ENCODE data around the gene COL4A1.

Gene COL4A1

DNA sequence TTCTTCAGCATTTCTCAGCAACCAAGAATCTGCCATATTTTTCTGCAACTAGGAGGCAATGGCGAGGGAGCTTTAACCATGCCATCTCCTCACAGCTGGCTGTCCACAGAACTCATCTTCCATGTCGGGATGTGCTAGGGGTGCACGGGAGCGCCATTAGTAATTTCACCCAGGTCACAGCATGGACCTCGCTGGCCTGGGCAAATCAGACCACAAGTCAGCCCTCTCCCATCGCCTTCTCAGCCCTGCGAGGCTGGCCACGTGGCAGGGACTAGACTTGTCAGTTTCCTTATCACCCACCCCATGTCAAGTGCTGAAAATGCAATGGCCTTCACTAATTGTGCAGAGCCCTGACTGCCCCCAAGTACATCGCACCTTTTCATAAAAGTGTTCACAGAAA is 15.7 kb downstream of the COL4A1 start:
- Histone ChIP-seq H3K36me3 (ENCODE audit: control insufficient read depth, insufficient read depth, low read length) (no peaks in the 10 kb centered on the region), H3K4me1 (ENCODE audit: control insufficient read depth, insufficient read depth, low read length) (no peaks in the 10 kb centered on the region), H3K9ac (ENCODE audit: low read length) (no peak overlapping the region), H3K4me3 (ENCODE audit: low read length) (no peak overlapping the region), H3K27me3 (ENCODE audit: control insufficient read depth, insufficient read depth, low read length) (no peaks in the 10 kb centered on the region), H3K9me3 (ENCODE audit: control insufficient read depth, low read length) (no peaks in the 10 kb centered on the region)

GRCh38 chr13:110290826-110291225 is 16.1 kb downstream of the COL4A1 start:
- H3K4me3 ChIP-seq (ENCODE audit: low read length) = no peak overlapping the region
- H3K9ac ChIP-seq (ENCODE audit: low read length) = no peak overlapping the region
- no peaks in the 10 kb centered on the region for H3K4me1 ChIP-seq (ENCODE audit: control insufficient read depth, insufficient read depth, low read length)
- H3K27me3 ChIP-seq (ENCODE audit: control insufficient read depth, insufficient read depth, low read length) = no peaks in the 10 kb centered on the region
- H3K36me3 ChIP-seq (ENCODE audit: control insufficient read depth, insufficient read depth, low read length) = no peaks in the 10 kb centered on the region
- H3K9me3 ChIP-seq (ENCODE audit: control insufficient read depth, low read length) = no peaks in the 10 kb centered on the region

GRCh38 chr13:110290153-110290552 is 16.8 kb downstream of the COL4A1 start:
- Histone ChIP-seq H3K4me1 (ENCODE audit: control insufficient read depth, insufficient read depth, low read length) (no peaks in the 10 kb centered on the region), H3K9ac (ENCODE audit: low read length) (no peak overlapping the region), H3K36me3 (ENCODE audit: control insufficient read depth, insufficient read depth, low read length) (no peaks in the 10 kb centered on the region), H3K4me3 (ENCODE audit: low read length) (no peak overlapping the region), H3K27me3 (ENCODE audit: control insufficient read depth, insufficient read depth, low read length) (no peaks in the 10 kb centered on the region), H3K9me3 (ENCODE audit: control insufficient read depth, low read length) (no peaks in the 10 kb centered on the region)

GRCh38 chr13:110289661-110290060 is 17.3 kb downstream of the COL4A1 start:
- Histone ChIP-seq H3K36me3 (ENCODE audit: control insufficient read depth, insufficient read depth, low read length) (no peaks in the 10 kb centered on the region), H3K4me1 (ENCODE audit: control insufficient read depth, insufficient read depth, low read length) (no peaks in the 10 kb centered on the region), H3K4me3 (ENCODE audit: low read length) (no peak overlapping the region), H3K9me3 (ENCODE audit: control insufficient read depth, low read length) (no peaks in the 10 kb centered on the region), H3K27me3 (ENCODE audit: control insufficient read depth, insufficient read depth, low read length) (no peaks in the 10 kb centered on the region), H3K9ac (ENCODE audit: low read length) (no peak overlapping the region)

DNA sequence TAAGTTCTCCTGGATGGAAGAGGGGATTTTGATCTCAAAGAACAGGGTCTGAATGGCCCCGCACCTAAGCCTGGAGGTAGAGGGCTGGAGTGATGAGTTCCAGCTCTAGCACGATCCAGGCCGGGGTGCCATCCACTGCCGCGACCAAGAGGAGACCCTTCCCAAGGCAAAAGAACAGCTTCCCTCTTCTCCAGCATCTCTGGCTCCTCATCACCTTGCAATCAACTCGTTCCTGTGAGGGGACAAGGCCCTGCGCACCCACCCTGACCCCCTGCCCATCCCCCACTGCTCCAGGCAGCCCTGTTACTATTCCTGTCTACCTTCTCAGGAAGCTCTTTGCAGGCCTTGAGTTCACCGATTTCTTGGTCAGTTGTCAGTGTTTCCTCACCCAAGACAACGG is 17.8 kb downstream of the COL4A1 start:
- Histone ChIP-seq H3K36me3 (ENCODE audit: control insufficient read depth, insufficient read depth, low read length) (no peaks in the 10 kb centered on the region), H3K4me3 (ENCODE audit: low read length) (no peak overlapping the region), H3K27me3 (ENCODE audit: control insufficient read depth, insufficient read depth, low read length) (no peaks in the 10 kb centered on the region), H3K9ac (ENCODE audit: low read length) (no peak overlapping the region), H3K4me1 (ENCODE audit: control insufficient read depth, insufficient read depth, low read length) (no peaks in the 10 kb centered on the region), H3K9me3 (ENCODE audit: control insufficient read depth, low read length) (no peaks in the 10 kb centered on the region)

GRCh38 chr13:110286833-110287819 is 19.8 kb downstream of the COL4A1 start:
- Histone ChIP-seq H3K9ac (ENCODE audit: low read length) (no peak overlapping the region), H3K4me1 (ENCODE audit: control insufficient read depth, insufficient read depth, low read length) (peaks cover 5% of the 10 kb centered on the region), H3K4me3 (ENCODE audit: low read length) (no peak overlapping the region), H3K36me3 (ENCODE audit: control insufficient read depth, insufficient read depth, low read length) (no peaks in the 10 kb centered on the region), H3K27me3 (ENCODE audit: control insufficient read depth, insufficient read depth, low read length) (no peaks in the 10 kb centered on the region), H3K9me3 (ENCODE audit: control insufficient read depth, low read length) (no peaks in the 10 kb centered on the region)

GRCh38 chr13:110285991-110286832 is 20.7 kb downstream of the COL4A1 start:
- Histone ChIP-seq H3K27me3 (ENCODE audit: control insufficient read depth, insufficient read depth, low read length) (no peaks in the 10 kb centered on the region), H3K36me3 (ENCODE audit: control insufficient read depth, insufficient read depth, low read length) (no peaks in the 10 kb centered on the region), H3K9me3 (ENCODE audit: control insufficient read depth, low read length) (no peaks in the 10 kb centered on the region), H3K4me1 (ENCODE audit: control insufficient read depth, insufficient read depth, low read length) (peaks cover 5% of the 10 kb centered on the region), H3K4me3 (ENCODE audit: low read length) (no peak overlapping the region), H3K9ac (ENCODE audit: low read length) (no peak overlapping the region)

GRCh38 chr13:110284779-110285484 is 22.0 kb downstream of the COL4A1 start:
- no peaks in the 10 kb centered on the region for H3K9me3 ChIP-seq (ENCODE audit: control insufficient read depth, low read length)
- peaks cover 5% of the 10 kb centered on the region for H3K4me1 ChIP-seq (ENCODE audit: control insufficient read depth, insufficient read depth, low read length)
- H3K4me3 ChIP-seq (ENCODE audit: low read length) = no peak overlapping the region
- no peaks in the 10 kb centered on the region for H3K27me3 ChIP-seq (ENCODE audit: control insufficient read depth, insufficient read depth, low read length)
- no peaks in the 10 kb centered on the region for H3K36me3 ChIP-seq (ENCODE audit: control insufficient read depth, insufficient read depth, low read length)
- H3K9ac ChIP-seq (ENCODE audit: low read length) = no peak overlapping the region

- H3K4me3 ChIP-seq (ENCODE audit: low read length) = no peak overlapping the region
- H3K4me1 ChIP-seq (ENCODE audit: control insufficient read depth, insufficient read depth, low read length) = peaks cover 5% of the 10 kb centered on the region
- no peaks in the 10 kb centered on the region for H3K36me3 ChIP-seq (ENCODE audit: control insufficient read depth, insufficient read depth, low read length)
- H3K9ac ChIP-seq (ENCODE audit: low read length) = no peak overlapping the region
- H3K9me3 ChIP-seq (ENCODE audit: control insufficient read depth, low read length) = no peaks in the 10 kb centered on the region
- no peaks in the 10 kb centered on the region for H3K27me3 ChIP-seq (ENCODE audit: control insufficient read depth, insufficient read depth, low read length)
These were observed 23.0 kb downstream of the COL4A1 start for GRCh38 chr13:110283736-110284517.

GRCh38 chr13:110282316-110282841 is 24.6 kb downstream of the COL4A1 start:
- H3K36me3 ChIP-seq (ENCODE audit: control insufficient read depth, insufficient read depth, low read length) = no peaks in the 10 kb centered on the region
- H3K9ac ChIP-seq (ENCODE audit: low read length) = no peak overlapping the region
- no peaks in the 10 kb centered on the region for H3K27me3 ChIP-seq (ENCODE audit: control insufficient read depth, insufficient read depth, low read length)
- peaks cover 5% of the 10 kb centered on the region for H3K4me1 ChIP-seq (ENCODE audit: control insufficient read depth, insufficient read depth, low read length)
- no peak overlapping the region for H3K4me3 ChIP-seq (ENCODE audit: low read length)
- no peaks in the 10 kb centered on the region for H3K9me3 ChIP-seq (ENCODE audit: control insufficient read depth, low read length)

DNA sequence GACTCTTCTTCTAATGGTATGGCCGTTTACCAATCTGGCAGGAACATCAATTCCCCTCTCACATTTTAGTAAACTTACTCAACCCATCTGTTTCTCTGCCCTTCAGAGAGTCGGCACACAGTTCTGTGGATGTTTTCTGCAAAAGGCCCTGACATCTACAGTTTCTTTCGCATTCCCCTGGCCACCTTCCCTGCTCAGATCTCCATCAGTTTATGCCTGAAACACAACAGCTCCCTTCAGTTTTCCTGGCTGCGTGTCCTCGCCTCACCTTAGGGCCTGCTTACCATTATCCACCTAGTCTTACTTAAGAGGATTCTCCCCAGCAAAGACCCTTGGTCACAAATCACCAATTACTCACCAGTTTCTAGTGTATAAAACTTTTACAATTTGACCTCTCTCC is 25.2 kb downstream of the COL4A1 start:
- peaks cover 5% of the 10 kb centered on the region for H3K4me1 ChIP-seq (ENCODE audit: control insufficient read depth, insufficient read depth, low read length)
- H3K27me3 ChIP-seq (ENCODE audit: control insufficient read depth, insufficient read depth, low read length) = no peaks in the 10 kb centered on the region
- H3K9me3 ChIP-seq (ENCODE audit: control insufficient read depth, low read length) = no peaks in the 10 kb centered on the region
- H3K4me3 ChIP-seq (ENCODE audit: low read length) = no peak overlapping the region
- H3K9ac ChIP-seq (ENCODE audit: low read length) = no peak overlapping the region
- no peaks in the 10 kb centered on the region for H3K36me3 ChIP-seq (ENCODE audit: control insufficient read depth, insufficient read depth, low read length)
